GM12801 (cell line): ENCODE measurements around the gene PLA2G4A.

Source experiments
- CTCF ChIP-seq: IDR thresholded peaks from one replicate; pipeline ENCODE4 v1.5.1; 2011; ENCODE audit warnings: control low read depth; ENCODE audit not compliant: insufficient read length; ENCODE audit errors: extremely low read depth

The PLA2G4A gene

GRCh38 chr1:186843226-186843625, 14.5 kb downstream of the PLA2G4A start:
- TF ChIP-seq CTCF: no peak

GRCh38 chr1:186843931-186844330, 15.2 kb downstream of the PLA2G4A start:
- no peak for TF ChIP-seq CTCF

GRCh38 chr1:186845576-186846210, 16.9 kb downstream of the PLA2G4A start:
- no peak for TF ChIP-seq CTCF

GRCh38 chr1:186848509-186849130, 19.9 kb downstream of the PLA2G4A start:
- TF ChIP-seq CTCF: no peak

- TF ChIP-seq CTCF: no peak
These were observed 20.5 kb downstream of the PLA2G4A start for GRCh38 chr1:186849271-186849671.

- no peak for TF ChIP-seq CTCF
These were observed 21.1 kb downstream of the PLA2G4A start for GRCh38 chr1:186849826-186850225.

- TF ChIP-seq CTCF: no peak
These were observed 25.4 kb downstream of the PLA2G4A start for GRCh38 chr1:186854102-186854501.
